HG03039 (cell line): ENCODE results near the gene OLFM1.

Experiments
- ATAC-seq: cut with Tn5 transposase; IDR thresholded peaks from one replicate; pipeline ENCODE4 v1.9.1; 2021; ENCODE audit warnings: mild to moderate bottlenecking, moderate library complexity; ENCODE audit not compliant: unreplicated experiment

The OLFM1 gene

GRCh38 chr9:135087489-135087792, at the start of gene OLFM1:
Gene OLFM1, plus strand, starts transcription at chr9:135087668. Its CDS starts 322 bp downstream, at chr9:135087990.
- no peak for ATAC-seq

DNA sequence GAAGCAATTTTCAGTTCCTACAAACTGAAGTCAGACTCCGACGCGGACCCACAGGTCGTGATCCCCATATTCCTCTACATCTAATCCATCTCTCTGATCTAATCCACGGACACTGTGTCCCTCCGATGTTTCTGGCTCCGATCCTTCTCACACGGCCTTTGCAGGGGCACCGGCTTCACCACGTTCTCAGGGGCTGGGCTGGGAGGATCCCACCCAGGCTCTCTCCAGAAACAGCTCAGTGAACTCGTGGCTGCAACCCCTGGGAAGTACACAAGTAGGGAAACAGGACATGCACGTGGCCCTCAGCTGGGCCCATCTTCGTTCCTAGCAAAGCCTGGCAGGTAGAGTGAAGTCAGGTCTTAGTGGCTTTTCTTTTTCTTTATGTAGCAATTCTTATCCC, 49.1 kb upstream of the OLFM1 start:
- no peak for ATAC-seq

DNA sequence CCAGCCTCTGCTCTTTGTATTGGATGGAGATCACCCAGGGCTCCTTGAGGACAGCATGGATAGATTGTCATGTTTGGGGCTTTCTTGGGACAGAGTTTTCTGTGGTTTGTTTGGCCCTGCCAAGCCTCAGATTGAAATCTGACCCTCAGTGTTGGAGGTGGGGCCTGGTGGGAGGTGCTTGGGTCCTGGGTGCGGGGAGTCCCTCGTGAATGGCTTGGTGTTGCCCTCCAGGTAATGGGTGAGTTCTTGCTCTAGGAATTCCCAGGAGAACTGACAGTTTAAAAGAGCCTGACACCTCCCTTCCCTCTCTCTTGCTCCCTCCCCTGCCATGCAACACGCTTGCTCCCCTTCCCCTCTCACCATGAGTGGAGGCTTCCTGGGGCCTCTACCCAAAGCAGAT, 48.6 kb upstream of the OLFM1 start:
- ATAC-seq = no peak

DNA sequence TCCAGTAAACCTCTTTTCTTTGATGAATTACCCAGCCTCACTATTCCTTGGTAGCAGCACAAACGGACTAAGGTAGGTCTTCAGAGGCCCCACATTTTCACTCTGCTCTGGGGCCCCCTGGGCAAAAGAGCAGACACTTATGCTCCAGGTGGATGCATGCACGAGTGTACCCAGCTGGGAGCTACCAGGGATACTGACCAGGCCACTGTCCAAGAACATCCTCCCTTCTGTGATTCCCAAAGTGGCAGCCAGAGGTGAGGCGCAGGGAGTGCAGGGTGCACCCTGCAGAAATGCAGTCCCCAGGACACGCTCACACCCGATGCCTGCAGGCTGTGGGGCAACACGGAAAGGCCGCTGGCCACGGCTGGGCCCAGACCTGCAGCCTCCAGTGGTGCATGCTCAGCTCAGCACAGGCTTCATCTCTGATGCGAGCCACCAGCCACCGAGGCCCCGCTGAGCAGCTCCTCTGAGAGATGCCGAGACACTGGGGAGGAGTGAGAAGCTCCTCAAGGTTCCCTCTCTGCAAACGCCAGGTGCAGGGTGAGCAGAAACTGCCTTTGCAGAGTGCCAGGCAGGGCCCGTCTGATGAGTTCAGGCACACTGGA, 48.1 kb upstream of the OLFM1 start:
- no peak for ATAC-seq

DNA sequence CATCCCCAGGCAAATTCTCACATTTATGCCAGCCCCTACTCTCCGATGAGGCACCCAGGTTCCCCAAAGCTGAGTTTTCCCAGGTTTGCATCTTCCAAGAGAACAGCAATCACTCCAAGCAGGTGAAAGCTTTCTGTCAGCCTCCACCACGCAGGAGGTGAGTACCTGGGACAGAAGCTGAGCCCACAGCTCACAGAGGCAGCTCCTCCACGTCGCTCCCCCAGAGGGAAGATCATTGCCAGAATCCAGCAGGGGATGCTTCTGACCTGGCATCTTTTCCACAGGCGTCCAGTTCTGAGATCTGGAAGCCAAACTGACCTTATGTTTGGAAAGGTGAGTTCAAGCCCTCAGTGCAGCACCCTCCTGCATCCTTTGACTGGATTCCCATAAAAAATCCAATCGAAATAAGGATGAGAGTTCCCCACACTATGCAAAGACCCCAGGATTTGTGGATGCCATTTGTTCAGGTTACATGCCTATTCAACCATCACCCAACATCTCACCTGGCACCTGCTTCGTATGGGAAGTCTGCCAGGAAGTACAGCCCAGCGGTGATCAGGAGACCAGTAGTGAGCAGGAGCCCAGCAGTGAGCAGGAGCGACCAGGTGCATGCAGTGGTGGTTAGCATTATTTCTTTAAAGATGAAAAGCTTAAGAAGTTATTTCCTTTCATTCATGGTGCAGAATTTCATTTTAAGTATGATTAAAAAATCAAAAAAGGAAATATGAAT, 47.4 kb upstream of the OLFM1 start:
- ATAC-seq = no peak

GRCh38 chr9:135040892-135041291, 46.6 kb upstream of the OLFM1 start:
- ATAC-seq = no peak

DNA sequence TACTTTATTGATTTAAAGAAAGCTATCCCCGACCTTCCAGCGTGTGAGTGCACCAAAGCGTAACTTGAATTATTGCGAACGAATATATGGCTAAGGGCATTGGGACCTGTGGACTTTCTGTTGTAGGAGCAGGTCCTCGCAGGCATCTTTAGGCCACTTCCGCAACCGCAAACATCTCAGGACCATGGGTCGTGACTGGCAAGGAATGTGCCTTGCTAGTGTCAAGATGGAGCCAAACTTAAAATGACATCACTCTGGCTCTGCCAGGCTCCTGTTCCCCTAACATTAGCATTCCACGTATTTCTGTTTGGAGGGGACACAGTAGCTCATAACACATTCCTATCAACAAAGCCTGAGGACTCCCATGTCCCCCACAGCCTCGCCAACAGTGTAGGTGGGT, 44.1 kb upstream of the OLFM1 start:
- no peak for ATAC-seq

DNA sequence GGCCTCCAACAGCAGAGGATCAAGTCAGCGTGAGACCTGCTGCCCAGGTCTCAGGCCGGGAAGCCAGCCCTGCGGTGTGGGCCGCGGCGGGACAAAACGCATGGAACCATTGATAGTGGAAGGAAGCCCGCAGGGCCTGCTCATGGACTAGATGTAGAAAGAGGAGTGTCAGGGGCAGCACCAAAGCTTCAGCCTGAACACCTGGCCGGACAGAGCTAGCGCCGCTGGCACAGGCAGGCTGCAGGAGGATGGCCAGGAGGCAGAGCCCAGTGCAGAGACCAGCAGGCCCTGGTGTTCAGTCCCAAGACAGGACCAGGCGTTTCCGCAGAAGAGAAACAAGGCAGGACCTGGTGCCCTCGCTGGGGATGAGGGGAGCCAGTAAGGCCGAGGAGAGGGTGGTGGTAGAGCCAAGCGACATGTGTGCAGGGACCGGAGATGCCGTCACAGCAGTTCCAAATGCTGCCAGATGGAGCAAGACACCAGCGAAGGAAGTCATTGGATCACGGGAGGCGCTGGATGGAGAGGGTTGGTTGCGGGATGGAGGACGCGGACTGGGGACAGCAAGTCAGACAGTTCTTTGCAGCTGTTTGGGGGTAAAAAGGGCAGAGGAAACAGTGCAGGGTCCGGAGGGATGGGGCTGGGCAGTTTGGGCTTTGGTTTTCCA, 42.1 kb upstream of the OLFM1 start:
- no peak for ATAC-seq

DNA sequence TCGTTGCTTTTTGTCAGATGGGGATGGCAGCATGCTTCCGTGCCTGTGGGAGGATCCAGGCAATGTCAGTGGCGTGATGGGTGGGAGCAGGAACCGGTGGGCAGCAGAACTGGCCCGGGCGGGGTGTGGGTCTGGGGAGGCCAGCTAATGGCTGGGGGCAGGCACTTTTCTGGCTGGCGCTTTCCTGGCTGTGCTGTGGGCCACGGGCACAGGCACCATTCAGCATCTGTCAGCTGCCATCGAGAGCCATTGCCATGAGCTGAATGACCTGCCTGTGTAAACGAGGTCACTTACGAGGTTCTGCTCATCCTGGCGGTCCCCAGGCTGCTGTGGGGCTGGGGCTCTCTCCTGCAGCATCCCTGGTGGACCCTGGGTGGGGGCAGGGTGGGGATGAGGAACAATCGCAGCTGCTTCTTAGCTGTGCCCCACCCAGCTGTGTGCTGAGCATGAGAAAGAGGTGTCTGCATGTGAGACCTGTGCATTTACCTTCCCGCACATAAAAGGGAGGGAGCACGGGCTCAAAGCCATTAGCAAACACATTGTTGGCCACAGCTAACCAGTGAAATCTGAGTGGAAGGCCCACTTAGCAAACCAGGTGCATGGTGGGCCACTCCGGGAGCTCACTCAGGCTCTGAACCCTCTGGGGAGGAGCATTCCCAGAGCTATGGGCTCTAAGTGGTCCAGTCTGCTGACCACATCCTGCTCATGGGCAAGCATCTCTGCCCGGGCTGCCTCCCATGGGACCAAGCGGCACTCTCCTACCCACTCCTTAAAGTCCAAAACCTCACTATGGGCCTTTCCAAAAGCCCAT, 41.3 kb upstream of the OLFM1 start:
- ATAC-seq = no peak

DNA sequence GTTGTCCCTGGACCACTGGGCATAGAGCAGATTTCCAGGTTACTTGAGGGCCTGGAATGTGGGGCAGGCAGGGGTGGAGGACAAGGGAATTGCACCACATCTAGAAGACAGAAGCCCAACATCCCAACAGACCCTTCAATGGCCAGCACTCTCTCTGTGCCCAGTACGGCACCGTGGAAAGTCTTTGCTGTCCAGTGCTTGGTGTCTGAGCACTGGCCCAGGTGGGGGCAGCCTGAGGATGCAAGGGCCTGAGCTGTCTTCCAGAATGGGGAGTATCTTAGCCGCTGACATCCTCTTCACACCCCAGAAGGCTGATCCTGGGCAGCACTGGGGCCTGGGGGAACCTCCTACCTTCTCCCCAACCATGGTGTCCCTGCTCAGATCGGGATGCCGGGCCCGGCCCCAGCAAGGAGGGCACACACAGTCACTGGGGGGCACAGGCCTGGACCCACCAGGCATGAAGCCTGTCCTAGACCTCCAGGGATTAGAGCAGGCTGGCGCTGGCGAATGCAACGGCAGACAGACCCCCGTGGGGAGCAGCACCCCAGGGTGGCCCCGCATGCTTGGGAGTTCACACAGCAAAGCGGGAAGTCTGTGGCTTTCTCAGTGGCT, 40.6 kb upstream of the OLFM1 start:
- ATAC-seq = no peak

DNA sequence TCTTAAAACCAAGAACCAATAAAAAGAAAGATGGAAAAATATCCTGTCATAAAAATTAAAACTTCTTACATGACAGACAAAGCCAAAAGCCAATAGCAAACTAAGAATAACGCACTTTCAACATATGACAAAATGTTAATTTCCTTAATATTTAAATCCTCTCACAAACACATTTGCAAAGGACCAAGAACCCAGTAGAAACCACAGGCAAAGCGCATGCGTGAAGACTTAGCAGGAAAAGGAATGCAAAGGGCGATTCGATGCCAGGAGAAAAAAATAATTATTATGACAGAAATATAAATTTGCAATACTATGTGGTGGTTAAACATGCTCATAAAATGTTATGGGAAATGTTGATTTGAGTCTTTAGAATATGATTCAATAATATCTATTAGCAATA, 39.9 kb upstream of the OLFM1 start:
- ATAC-seq = no peak

DNA sequence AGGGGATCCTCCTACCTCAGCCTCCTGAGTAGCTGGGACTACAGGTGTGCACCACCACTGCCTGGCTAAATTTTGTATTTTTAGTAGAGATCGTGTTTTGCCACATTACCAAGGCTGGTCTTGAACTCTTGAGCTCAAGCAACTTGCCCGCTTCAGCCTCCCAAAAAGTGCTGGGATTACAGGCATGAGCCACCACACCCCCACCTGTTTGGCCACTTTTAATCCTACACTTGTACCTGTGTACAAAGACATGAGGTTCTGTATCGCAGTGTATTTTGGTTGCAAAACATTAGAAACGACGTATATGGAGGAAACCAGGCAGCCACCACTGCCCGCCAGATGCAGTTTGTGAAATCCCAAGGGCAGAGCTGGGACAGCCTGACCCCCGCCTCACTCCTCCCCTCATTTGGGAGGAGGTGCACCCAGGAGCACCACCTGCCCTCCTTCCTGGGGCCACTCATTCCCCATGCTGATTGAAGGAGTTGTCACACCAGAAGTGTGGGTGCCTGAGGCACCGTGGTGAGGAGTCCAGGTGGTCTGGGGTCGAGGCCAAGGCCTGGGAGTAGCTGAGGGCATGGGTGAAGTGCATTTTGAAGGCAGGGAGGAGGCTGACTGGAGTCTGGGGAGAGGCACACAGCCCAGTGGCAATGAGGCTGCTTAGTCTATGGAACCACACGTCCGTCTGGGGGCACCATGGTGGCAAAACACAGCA, 39.3 kb upstream of the OLFM1 start:
- no peak for ATAC-seq

GRCh38 chr9:135048758-135049444, 38.6 kb upstream of the OLFM1 start:
- ATAC-seq = no peak

DNA sequence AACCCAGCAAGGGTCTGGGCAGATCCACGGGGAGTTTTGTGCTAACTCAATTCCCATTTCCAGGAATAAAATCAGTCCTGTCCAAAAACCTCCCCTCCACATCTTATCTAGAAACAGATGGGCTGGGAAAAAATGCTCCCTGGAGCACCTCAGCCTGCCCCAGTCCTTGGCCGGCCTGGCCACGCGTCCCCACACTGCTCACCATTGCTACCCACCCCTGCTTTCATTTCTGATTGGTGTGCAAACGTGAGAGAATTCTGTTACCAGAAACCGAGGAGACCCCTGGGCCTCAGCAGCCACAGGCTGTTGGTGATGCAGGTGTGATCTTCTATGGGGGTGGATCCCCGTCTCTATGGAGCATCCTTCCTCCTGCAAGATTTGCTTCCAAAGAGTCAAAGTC, 38.0 kb upstream of the OLFM1 start:
- ATAC-seq = no peak

DNA sequence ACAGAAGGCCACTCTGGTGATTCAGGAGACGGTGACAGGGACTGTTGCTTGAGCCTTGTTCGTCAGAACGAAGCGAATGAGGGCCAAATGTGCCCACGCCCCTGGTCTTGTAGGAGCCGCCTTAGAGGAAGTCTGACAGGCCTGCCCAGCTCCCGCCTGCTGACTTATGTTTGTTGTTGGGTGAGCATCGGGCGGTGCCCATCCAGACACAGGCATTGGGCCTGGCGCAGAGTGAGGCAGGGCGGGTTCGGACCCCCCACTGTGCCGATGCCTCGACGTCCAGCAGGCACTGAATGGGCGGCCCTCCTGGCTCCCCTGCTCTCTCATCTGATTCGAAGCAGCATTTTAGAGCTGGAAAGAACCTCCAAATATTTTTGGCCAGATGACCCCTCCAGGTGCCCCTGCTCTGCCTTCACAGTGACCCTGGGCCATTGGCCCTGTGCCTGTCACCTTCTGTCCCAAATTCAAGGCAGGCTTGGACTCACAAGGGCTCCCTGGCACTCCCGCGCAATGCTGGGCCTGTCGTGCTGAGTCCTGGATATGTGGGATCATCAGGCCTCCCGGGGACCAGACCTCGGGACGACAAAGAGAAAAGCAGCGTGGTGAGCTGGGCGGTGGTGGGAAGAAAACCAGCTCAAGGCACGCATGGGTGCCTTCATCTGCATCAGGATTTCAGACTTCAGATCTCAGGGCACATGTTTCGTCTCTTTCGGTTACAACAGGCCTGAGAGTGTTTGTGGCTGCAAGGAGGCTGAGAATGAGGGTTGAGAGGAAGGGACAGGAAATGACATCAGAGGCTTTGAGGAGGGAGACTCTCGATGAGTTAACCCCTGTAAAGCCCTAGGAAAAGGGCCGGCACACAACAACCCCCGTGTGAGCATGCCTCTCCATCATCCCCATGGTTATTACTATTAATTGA, 37.1 kb upstream of the OLFM1 start:
- ATAC-seq = no peak

DNA sequence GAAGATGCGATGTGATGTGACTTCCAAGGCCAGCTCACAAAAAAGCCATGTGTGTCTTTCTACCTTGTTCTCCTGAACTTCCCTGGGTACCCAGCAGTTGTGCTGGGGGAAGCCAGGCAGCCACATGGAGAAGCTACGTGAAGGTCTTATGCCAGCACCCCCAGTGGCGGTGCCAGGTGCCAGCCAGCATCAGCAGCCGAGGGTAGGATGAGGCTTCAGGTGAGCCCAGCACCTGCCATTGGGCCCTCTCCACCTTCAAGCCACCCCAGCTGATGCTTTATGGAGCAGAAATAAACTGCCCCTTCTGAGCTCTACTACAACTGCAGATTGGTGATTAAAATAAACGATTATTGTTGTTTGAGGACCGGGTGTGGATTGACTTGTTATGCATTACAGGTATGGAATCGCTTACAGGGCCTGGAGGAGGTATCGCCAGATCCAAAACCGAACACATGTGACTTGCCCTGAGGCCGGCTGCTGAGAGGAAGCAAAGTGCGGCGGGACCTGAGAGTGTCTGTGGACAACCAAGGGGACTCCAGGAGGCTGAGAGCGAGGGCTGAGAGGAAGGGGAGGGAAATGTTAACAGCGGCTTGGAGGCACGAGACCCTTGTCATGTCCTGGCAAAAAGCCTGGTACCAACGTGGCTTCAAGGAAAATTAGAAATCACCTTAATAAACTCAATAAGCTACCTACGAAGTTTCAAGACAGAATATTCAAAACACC, 36.0 kb upstream of the OLFM1 start:
- no peak for ATAC-seq

DNA sequence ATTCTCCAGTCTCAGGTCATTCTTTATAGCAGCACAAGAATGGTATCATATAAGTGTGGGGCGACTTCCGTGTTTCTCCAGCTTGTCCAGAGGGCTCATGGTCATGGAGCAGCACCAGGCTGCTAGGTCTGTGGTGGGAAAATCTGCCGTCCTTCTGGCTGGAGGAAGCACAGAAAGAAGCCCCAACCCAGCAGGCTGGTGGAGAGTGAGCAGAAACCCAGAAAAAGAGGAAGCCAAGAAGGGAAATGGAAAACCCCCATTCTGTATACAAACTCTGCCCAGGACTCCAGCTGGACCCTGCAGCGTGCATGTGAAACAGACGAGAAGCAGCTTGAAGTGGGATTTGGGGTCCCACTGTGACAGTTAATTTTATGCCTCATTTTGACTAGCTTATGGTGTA, 34.3 kb upstream of the OLFM1 start:
- no peak for ATAC-seq

DNA sequence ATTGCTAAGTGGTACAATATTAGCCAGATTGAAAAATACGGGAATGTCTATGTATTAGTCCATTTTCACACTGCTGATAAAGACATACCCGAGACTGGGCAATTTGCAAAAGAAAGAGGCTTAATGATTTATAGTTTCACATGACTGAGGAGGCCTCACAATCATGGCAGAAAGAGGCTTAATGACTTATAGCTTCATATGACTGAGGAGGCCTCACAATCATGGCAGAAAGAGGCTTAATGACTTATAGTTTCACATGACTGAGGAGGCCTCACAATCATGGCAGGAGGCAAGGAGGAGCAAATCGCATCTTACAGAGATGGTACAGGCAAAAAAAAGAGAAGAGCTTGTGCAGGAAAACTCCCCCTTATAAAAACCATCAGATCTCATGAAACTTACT, 32.3 kb upstream of the OLFM1 start:
- ATAC-seq = no peak
